ENCODE data around the gene SNHG17. TPM values are rescaled to one million over a fixed set of nuclear protein-coding genes. Genes with fewer than 3 reads are reported as not detected.

The SNHG17 gene
- total and polyA plus RNA-seq, 9 of the 15 experiments (the other 6 are each of a cell fraction or from before 2014, with no cell fraction given) = 29.8 to 106 (median 57.7) TPM

- peak; percentile 26 to 52; a peak in 1 of 4 replicates for TF ChIP-seq ETV6 (IDR thresholded peaks at IDR 0.05; ENCODE audit: borderline replicate concordance in 1 of 2, low read depth in 2 of 2, low read length in 1 of 2)
- no peak for TF ChIP-seq ETV6 (CRISPR knock-in tag; IDR thresholded peaks at IDR 0.05; ENCODE audit: borderline replicate concordance)
- peak; percentile 94 for TF ChIP-seq PHF8 (IDR thresholded peaks at IDR 0.05; ENCODE audit: borderline replicate concordance, low read length)
- TF ChIP-seq, protein P1, sequence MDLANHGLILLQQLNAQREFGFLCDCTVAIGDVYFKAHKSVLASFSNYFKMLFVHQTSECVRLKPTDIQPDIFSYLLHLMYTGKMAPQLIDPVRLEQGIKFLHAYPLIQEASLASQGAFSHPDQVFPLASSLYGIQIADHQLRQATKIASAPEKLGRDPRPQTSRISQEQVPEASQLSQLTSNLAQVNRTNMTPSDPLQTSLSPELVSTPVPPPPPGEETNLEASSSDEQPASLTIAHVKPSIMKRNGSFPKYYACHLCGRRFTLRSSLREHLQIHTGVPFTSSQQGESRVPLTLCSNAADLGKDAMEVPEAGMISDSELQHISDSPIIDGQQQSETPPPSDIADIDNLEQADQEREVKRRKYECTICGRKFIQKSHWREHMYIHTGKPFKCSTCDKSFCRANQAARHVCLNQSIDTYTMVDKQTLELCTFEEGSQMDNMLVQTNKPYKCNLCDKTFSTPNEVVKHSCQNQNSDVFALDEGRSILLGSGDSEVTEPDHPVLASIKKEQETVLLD (IDR thresholded peaks at IDR 0.05) = no peak
- TF ChIP-seq SIRT6 (IDR thresholded peaks at IDR 0.05; ENCODE audit: low read depth, low read length) = no peak
- 0 out of 2 replicates have a peak, but pooled peaks have one; percentile 14 for TF ChIP-seq CBFA2T3 (IDR thresholded peaks at IDR 0.05)
- TF ChIP-seq KLF16 (IDR thresholded peaks at IDR 0.05) = no peak
Observed at GRCh38 chr20:38446441-38447209, 11.5 kb upstream of the SNHG17 start (continued).

DNA sequence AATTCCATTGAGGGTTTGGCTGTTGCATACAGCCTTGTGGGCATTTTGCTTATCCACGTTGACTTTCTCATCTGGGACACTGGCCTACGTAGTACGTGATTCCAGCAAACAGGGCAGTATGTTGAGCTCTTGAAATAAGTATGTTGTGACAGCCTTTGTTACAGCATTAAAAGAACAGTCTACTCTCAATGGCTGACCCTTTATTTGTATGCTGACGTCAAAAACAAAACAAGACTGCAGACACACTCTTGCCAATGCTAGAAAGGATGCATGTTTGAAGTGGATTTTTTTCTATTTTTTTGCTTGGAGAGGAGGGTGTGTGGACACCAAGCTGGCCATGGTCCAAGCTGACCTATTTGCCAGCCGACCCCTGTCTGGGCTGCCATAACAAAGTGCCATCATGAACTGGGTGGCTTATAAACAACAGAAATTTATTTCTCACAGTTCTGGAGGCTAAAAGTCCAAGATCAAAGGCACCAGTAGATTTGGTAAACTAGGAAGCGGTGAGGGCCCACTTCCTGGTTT lies 10.8 kb upstream of the SNHG17 start:
- TF ChIP-seq SMARCA4 (IDR thresholded peaks at IDR 0.05) (no peak), CCAR2 (IDR thresholded peaks at IDR 0.05; ENCODE audit: low read depth, low read length) (0 out of 2 replicates have a peak, but pooled peaks have one; percentile 44), PHB (CRISPR knock-in tag; IDR thresholded peaks at IDR 0.05) (no peak)
- ATAC-seq (no peak), FAIRE-seq (no peak), DNase-seq (ENCODE audit: extremely low read depth in 1 of 4, low spot score in 3 of 4) (no peak)
- Histone ChIP-seq H3K9ac (ENCODE audit: insufficient read depth in 1 of 2, low read depth in 2 of 2, low read length in 2 of 2) (0 out of 4 replicates have a peak overlapping the region, but pooled peaks of 1 of the 2 experiments have one; percentile 98), H4K20me1 (replicated peaks; ENCODE audit: control insufficient read depth, insufficient read depth, low read length) (no peaks in the 10 kb centered on the region), H3K27ac (ENCODE audit: extremely low read depth, low read depth, low read length) (no peak overlapping the region), H3K79me2 (ENCODE audit: control insufficient read depth, insufficient read depth, low read length) (peaks cover 24% of the 10 kb centered on the region), H3K9me1 (ENCODE audit: control insufficient read depth, insufficient read depth, low read length) (no peaks in the 10 kb centered on the region), H2AFZ (ENCODE audit: low read depth, low read length) (peak overlapping the region; percentile 92), H3K9me3 (replicated peaks; ENCODE audit: control insufficient read depth, insufficient read depth, low read depth, low read length) (no peaks in the 10 kb centered on the region), H3K27me3 (ENCODE audit: control insufficient read depth in 2 of 2, insufficient read depth in 2 of 2, low read length in 2 of 2) (no peaks in the 10 kb centered on the region), H3K36me3 (ENCODE audit: control insufficient read depth, insufficient read depth, low read length) (peaks cover 28% of the 10 kb centered on the region), H3K4me1 (replicated peaks in 1 of 2; ENCODE audit: control insufficient read depth in 2 of 2, insufficient read depth in 2 of 2, low read length in 2 of 2) (peaks cover 20 to 26% of the 10 kb centered on the region in 2 experiments), H3K4me3 (peak overlapping the region; percentile 98; the same call in 1 of the 2 replicates), H3K4me2 (ENCODE audit: insufficient read depth, low read length) (peak overlapping the region; percentile 96)
- ChIA-PET CTCF (ENCODE audit: low intra/inter-chr PET ratio) (interaction anchor here (0.6 to 3.9 kb wide), 3 partner anchors 11 to 87 kb away, joined by 3 to 72 read pairs (median 7); partner anchors contain the start of genes RALGAPB and SNHG17), POLR2A (interaction anchor here (0.6 to 5.8 kb wide), 6 partner anchors 8 to 62 kb away, joined by 3 to 130 read pairs (median 4); partner anchors contain the start of gene SNHG17)
- BruUV-seq (replicated peaks) = no TSS peak
- 43% methylated on average over 6 of the region's 6 CpGs for WGBS (ENCODE audit: insufficient coverage, low coverage, missing lambda C conversion rate)
- intact Hi-C loops (cut with micrococcal nuclease) (no loop called here), in situ Hi-C loops (cut with MboI) (no loop called here)

Data from K562 (cell line).